B cell (primary cell): ENCODE results near the gene SLC15A3. TPM values are rescaled to one million over a fixed set of nuclear protein-coding genes. Genes with fewer than 3 reads are reported as not detected.

Experiments
- ATAC-seq: fragments of 200-7000 bp; cut with Tn5 transposase; one replicate; pipeline ENCODE4 v1.10.0; 2021; ENCODE audit warnings: low read depth, mild to moderate bottlenecking, moderate number of reproducible peaks, moderate library complexity
- CTCF ChIA-PET: fragments of 350-600 bp; sonication (Branson Sonifier 250); formaldehyde crosslinking; loops from one replicate; lab custom pipeline; 2021; ENCODE audit warnings: antibody characterized with exemption, inconsistent platforms; lab: Charles Lee
- POLR2A ChIA-PET: fragments of 350-600 bp; sonication (Branson Sonifier 250); formaldehyde crosslinking; loops from one replicate; lab custom pipeline; 2021; ENCODE audit warnings: antibody characterized with exemption; lab: Charles Lee
- DNase-seq: peaks from one replicate; pipeline ENCODE4 v3.0.0; 2013
- H2AFZ ChIP-seq: 2 replicates; pipeline ENCODE4 v1.6.1; 2012; ENCODE audit warnings: mild to moderate bottlenecking, low read depth, low read length; ENCODE audit not compliant: insufficient read depth, poor library complexity, severe bottlenecking
- H3K27ac ChIP-seq, 2 donors: 1 replicate in 1 of 2; 2 replicates in 1 of 2; pipeline ENCODE4 v1.5.1; 2012 to 2013; ENCODE audit warnings: low read length in 2 of 2, mild to moderate bottlenecking in 2 of 2, moderate library complexity in 1 of 2
- H3K27me3 ChIP-seq, 4 experiments: fragments of 200-600 bp in 1 of 4; sonication (generic) in 1 of 4; replicated peaks in 1 of 4; 1 replicate in 2 of 4; 2 replicates in 2 of 4; pipeline versions ENCODE4 v1.6.1 to v1.7.0; 2013 to 2016; ENCODE audit warnings: low read length in 3 of 4, mild to moderate bottlenecking in 2 of 4, mixed read lengths in 1 of 4, moderate library complexity in 1 of 4; ENCODE audit not compliant: insufficient read depth in 4 of 4, control insufficient read depth in 3 of 4; ENCODE audit errors: control extremely low read depth in 1 of 4
- H3K36me3 ChIP-seq, 2 experiments: replicated peaks in 1 of 2; 1 replicate in 1 of 2; 2 replicates in 1 of 2; pipeline versions ENCODE4 v1.6.1 to v1.7.1; 2013; ENCODE audit warnings: low read length in 1 of 2; ENCODE audit not compliant: insufficient read depth in 2 of 2, control insufficient read depth in 1 of 2; ENCODE audit errors: control extremely low read depth in 1 of 2, extremely low read depth in 1 of 2
- H3K4me1 ChIP-seq, 2 donors: fragments of 200-600 bp in 1 of 2; sonication (generic) in 1 of 2; 1 replicate in 1 of 2; 2 replicates in 1 of 2; pipeline versions ENCODE4 v1.5.1 to v1.6.1; 2013 to 2017; ENCODE audit warnings: low read length in 2 of 2; ENCODE audit not compliant: control insufficient read depth in 2 of 2, insufficient read depth in 2 of 2
- H3K4me2 ChIP-seq: replicated peaks from 2 replicates; pipeline ENCODE3; 2012; ENCODE audit warnings: mild to moderate bottlenecking, low read depth, low read length; ENCODE audit not compliant: poor library complexity, severe bottlenecking
- H3K4me3 ChIP-seq, 5 experiments: fragments of 200-600 bp in 1 of 5; sonication (generic) in 1 of 5; 1 replicate in 3 of 5; 2 replicates in 2 of 5; pipeline versions ENCODE4 v1.5.1 to v1.7.0; 2011 to 2016; ENCODE audit warnings: low read length in 4 of 5, mild to moderate bottlenecking in 4 of 5, low read depth in 2 of 5, control low read depth in 1 of 5, moderate library complexity in 1 of 5; ENCODE audit not compliant: insufficient read depth in 1 of 5; ENCODE audit errors: control extremely low read depth in 1 of 5, extremely low read depth in 1 of 5
- H3K79me2 ChIP-seq: fragments of 200-600 bp; sonication (generic); one replicate; pipeline ENCODE4 v1.6.0; 2016; ENCODE audit warnings: low read length; ENCODE audit not compliant: control insufficient read depth, insufficient read depth
- H3K9ac ChIP-seq: fragments of 200-600 bp; sonication (generic); 2 replicates; pipeline ENCODE4 v1.6.1; 2017; ENCODE audit warnings: mild to moderate bottlenecking, low read length, moderate library complexity
- H3K9me3 ChIP-seq, 3 donors: one replicate each; pipeline versions ENCODE4 v1.6.1 to v1.7.1; 2013; ENCODE audit warnings: low read length in 2 of 3; ENCODE audit not compliant: control insufficient read depth in 2 of 3, insufficient read depth in 1 of 3; ENCODE audit errors: control extremely low read depth in 1 of 3
- H4K20me1 ChIP-seq: 2 replicates; pipeline ENCODE4 v1.6.0; 2012; ENCODE audit warnings: mild to moderate bottlenecking, low read length; ENCODE audit not compliant: insufficient read depth, control insufficient read depth, poor library complexity, severe bottlenecking
- H3K27ac Mint-ChIP-seq: one replicate; pipeline ENCODE4 v1.8.0; 2021; ENCODE audit warnings: mixed read lengths
- H3K27me3 Mint-ChIP-seq: one replicate; pipeline ENCODE4 v1.8.0; 2021; ENCODE audit warnings: mixed read lengths
- H3K4me1 Mint-ChIP-seq: one replicate; pipeline ENCODE4 v1.8.0; 2021; ENCODE audit warnings: mixed read lengths
- H3K4me3 Mint-ChIP-seq: one replicate; pipeline ENCODE4 v1.8.0; 2021; ENCODE audit warnings: mixed read lengths
- H3K9me3 Mint-ChIP-seq: one replicate; pipeline ENCODE4 v1.8.0; 2022; ENCODE audit warnings: mixed read lengths; ENCODE audit not compliant: insufficient read depth
- EZH2 ChIP-seq: IDR thresholded peaks from 2 replicates; pipeline ENCODE4 v1.6.1; 2012; ENCODE audit warnings: borderline replicate concordance, low read depth, mild to moderate bottlenecking, moderate library complexity, low read length; ENCODE audit not compliant: insufficient read depth, poor library complexity, severe bottlenecking
- WGBS: methylation state at CpG from one replicate; pipeline ENCODE4 v1.1.5; 2013; ENCODE audit warnings: missing lambda C conversion rate; ENCODE audit not compliant: insufficient coverage; 5-methylcytosine and 5-hydroxymethylcytosine counted together
- intact Hi-C: fragments of 100-400 bp; cut with micrococcal nuclease; formaldehyde crosslinking; loops from one replicate; pipeline ENCODE4 v1.10.0; 2022
- polyA plus RNA-seq: library from polyadenylated mRNA; depleted of rRNA; stranded (reverse); fragments of >200 nt; gene quantifications from 2 replicates; pipeline ENCODE4 v1.2.3, GENCODE V29; 2012
- total RNA-seq, 2 donors: library from RNA; stranded (reverse); fragments of 120-200 nt in 1 of 2; gene quantifications; 1 replicate in 1 of 2; 2 replicates in 1 of 2; pipeline versions ENCODE4 v1.2.3 to v1.2.4, GENCODE V29; 2013 to 2022
- TF ChIP-seq, protein P1 (sequence below): fragments of 200-600 bp; IDR thresholded peaks from one replicate; pipeline ENCODE4 v1.8.0; 2022; ENCODE audit warnings: antibody characterized with exemption, mild to moderate bottlenecking

SLC15A3 gene
- total and polyA plus RNA-seq, 2 donors (not counting 1 experiment from before 2014, with no cell fraction given), result 61.5 to 91.4 TPM

DNA sequence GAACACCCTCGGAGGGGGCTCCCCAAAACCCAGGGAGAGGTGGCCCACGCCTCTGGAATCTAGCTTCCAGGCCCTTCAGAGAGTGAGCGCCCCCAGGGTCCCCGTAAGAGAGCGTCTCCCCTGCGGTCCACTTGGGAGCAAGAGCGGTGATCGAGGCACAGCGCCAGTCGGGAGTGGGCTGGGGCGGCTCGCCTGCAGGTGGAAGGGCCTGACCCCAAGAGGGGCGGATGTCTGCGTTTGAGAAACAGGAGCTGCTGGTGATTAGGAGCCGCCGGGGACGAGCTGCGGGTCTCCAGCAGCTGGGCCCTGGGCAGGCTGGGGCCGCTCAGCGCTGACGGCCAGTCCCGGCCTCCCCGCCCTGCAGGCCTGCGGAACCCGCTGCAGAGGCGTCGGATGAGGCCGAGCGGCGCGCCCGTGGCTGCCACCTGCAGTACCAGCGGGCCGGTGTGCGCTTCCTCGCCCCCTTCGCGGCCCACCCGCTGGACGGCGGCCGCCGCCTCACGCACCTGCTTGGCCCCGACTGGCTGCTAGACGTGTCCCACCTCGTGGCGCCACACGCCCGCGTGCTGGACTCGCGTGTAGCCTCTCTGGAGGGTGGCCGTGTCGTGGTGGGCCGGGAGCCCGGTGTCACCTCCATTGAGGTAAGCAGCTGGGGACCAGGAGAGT is 17.7 kb downstream of the SLC15A3 start:
- Histone ChIP-seq H3K4me2 (no peak overlapping the region), H2AFZ (no peak overlapping the region), H3K27me3 (no peaks in the 10 kb centered on the region), H3K9ac (no peak overlapping the region), H3K9me3 (no peaks in the 10 kb centered on the region), H4K20me1 (peaks cover 2% of the 10 kb centered on the region), H3K36me3 (peaks cover 0 to 13% of the 10 kb centered on the region in 2 experiments), H3K27ac (no peak overlapping the region), H3K4me1 (peaks cover 26 to 44% of the 10 kb centered on the region in 2 donors), H3K4me3 (no peak overlapping the region), H3K79me2 (no peaks in the 10 kb centered on the region)
- no peak overlapping the region for H3K4me3 Mint-ChIP-seq
- H3K4me1 Mint-ChIP-seq, result peaks cover 46% of the 10 kb centered on the region
- 91% methylated on average over 56 of the region's 57 CpGs for WGBS
- H3K27ac Mint-ChIP-seq, result peak overlapping the region; percentile 87
- ATAC-seq (no peak), DNase-seq (no peak)
- CTCF ChIA-PET, result interaction anchor here (1.2 to 5.7 kb wide), 3 partner anchors 12 to 36 kb away, joined by 4 to 55 read pairs (median 10); partner anchors contain the start of gene TMEM109
- intact Hi-C loops, result no loop called here
- H3K27me3 Mint-ChIP-seq, result no peaks in the 10 kb centered on the region
- no peak for TF ChIP-seq EZH2
- TF ChIP-seq, protein P1, sequence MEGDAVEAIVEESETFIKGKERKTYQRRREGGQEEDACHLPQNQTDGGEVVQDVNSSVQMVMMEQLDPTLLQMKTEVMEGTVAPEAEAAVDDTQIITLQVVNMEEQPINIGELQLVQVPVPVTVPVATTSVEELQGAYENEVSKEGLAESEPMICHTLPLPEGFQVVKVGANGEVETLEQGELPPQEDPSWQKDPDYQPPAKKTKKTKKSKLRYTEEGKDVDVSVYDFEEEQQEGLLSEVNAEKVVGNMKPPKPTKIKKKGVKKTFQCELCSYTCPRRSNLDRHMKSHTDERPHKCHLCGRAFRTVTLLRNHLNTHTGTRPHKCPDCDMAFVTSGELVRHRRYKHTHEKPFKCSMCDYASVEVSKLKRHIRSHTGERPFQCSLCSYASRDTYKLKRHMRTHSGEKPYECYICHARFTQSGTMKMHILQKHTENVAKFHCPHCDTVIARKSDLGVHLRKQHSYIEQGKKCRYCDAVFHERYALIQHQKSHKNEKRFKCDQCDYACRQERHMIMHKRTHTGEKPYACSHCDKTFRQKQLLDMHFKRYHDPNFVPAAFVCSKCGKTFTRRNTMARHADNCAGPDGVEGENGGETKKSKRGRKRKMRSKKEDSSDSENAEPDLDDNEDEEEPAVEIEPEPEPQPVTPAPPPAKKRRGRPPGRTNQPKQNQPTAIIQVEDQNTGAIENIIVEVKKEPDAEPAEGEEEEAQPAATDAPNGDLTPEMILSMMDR, result no peak
- H3K9me3 Mint-ChIP-seq, result no peaks in the 10 kb centered on the region
- POLR2A ChIA-PET, result interaction anchor here (11.4 kb wide), 1 partner anchor 17 kb away, joined by 96 read pairs; the partner anchor contains the start of gene TMEM109
